ENCODE data around the gene CEP83.

Gene CEP83

GRCh38 chr12:94305130-94305957 is 154.3 kb downstream of the CEP83 start:
- peak; percentile 49 for DNase-seq (ENCODE audit: low read depth)
- no peak for TF ChIP-seq CTCF (conservative IDR thresholded peaks at IDR 0.05; ENCODE audit: low read length)
- no peak overlapping the region for H3K4me3 ChIP-seq (ENCODE audit: low read length)

- H3K4me3 ChIP-seq (ENCODE audit: low read length): no peak overlapping the region
- peak; percentile 81 for DNase-seq (ENCODE audit: low read depth)
- TF ChIP-seq CTCF (conservative IDR thresholded peaks at IDR 0.05; ENCODE audit: low read length): no peak
These were observed 155.1 kb downstream of the CEP83 start for GRCh38 chr12:94304566-94305061.

GRCh38 chr12:94304012-94304411 is 155.7 kb downstream of the CEP83 start:
- no peak for DNase-seq (ENCODE audit: low read depth)
- no peak for TF ChIP-seq CTCF (conservative IDR thresholded peaks at IDR 0.05; ENCODE audit: low read length)
- H3K4me3 ChIP-seq (ENCODE audit: low read length): no peak overlapping the region

GRCh38 chr12:94299846-94300245 is 159.8 kb downstream of the CEP83 start:
- no peak overlapping the region for H3K4me3 ChIP-seq (ENCODE audit: low read length)
- DNase-seq (ENCODE audit: low read depth): no peak
- no peak for TF ChIP-seq CTCF (conservative IDR thresholded peaks at IDR 0.05; ENCODE audit: low read length)

GRCh38 chr12:94297876-94298505 is 161.7 kb downstream of the CEP83 start:
- no peak overlapping the region for H3K4me3 ChIP-seq (ENCODE audit: low read length)
- TF ChIP-seq CTCF (conservative IDR thresholded peaks at IDR 0.05; ENCODE audit: low read length): no peak
- no peak for DNase-seq (ENCODE audit: low read depth)

- no peak for DNase-seq (ENCODE audit: low read depth)
- H3K4me3 ChIP-seq (ENCODE audit: low read length): no peak overlapping the region
- TF ChIP-seq CTCF (conservative IDR thresholded peaks at IDR 0.05; ENCODE audit: low read length): no peak
These were observed 162.5 kb downstream of the CEP83 start for GRCh38 chr12:94297096-94297699.

All from AG10803 (cell line).